Liver (tissue), 3 donors: ENCODE data around the gene SDF2L1.

Source experiments
- ATF3 ChIP-seq: IDR thresholded peaks from 2 replicates; pipeline ENCODE4 v1.6.1; 2016; ENCODE audit warnings: antibody characterized with exemption
- HNF4G ChIP-seq: IDR thresholded peaks from 2 replicates; pipeline ENCODE4 v1.6.1; 2016; ENCODE audit warnings: antibody characterized with exemption
- YY1 ChIP-seq: IDR thresholded peaks from 2 replicates; pipeline ENCODE4 v1.6.1; 2016; ENCODE audit warnings: antibody characterized with exemption, mild to moderate bottlenecking
- ZBTB33 ChIP-seq: IDR thresholded peaks from 2 replicates; pipeline ENCODE4 v1.6.1; 2016; ENCODE audit warnings: antibody characterized with exemption
- TF ChIP-seq, protein P1 (sequence below): fragments of 150-350 bp; IDR thresholded peaks from 2 replicates; pipeline ENCODE4 v1.5.1; 2017; ENCODE audit warnings: improper control_type of control experiment, low read depth, low read length; ENCODE audit not compliant: missing input control
- TF ChIP-seq, protein P2 (sequence below): IDR thresholded peaks from 2 replicates; pipeline ENCODE4 v1.6.1; 2016; ENCODE audit warnings: antibody characterized with exemption
- donor health status: healthy.
- donor health status: healthy.

DNA sequence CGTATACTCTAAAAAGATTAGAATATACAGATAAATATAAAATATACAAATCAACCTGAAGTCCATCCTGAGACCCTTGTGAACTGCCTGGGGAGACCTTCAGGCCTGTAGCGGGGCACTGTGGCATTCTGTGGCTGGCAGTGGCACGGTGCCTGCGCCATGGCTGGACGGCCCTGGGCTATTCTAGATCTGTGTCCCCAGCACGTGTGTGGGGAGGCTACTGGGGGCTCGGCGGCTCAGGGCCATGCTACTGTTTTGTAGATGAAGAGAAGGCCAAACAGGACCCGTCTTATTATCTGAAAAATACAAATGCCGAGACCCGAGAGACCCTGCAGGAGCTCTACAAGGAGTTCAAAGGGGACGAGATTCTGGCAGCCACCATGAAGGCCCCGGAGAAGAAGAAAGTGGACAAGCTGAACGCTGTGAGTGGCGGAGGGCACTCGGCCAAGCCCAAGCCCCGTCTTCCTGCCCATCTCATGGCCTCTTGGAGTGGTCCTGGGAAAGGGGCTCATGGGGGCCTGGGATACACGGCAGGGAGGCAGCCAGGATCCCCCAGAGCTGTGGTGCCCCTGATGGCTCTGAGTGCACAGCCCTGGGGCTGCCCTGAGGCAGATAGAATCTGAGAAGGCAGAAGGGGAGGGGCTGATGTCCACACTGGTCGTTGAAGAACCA lies 42.5 kb downstream of the SDF2L1 start:
- no peak for TF ChIP-seq ZBTB33
- TF ChIP-seq, protein P1, sequence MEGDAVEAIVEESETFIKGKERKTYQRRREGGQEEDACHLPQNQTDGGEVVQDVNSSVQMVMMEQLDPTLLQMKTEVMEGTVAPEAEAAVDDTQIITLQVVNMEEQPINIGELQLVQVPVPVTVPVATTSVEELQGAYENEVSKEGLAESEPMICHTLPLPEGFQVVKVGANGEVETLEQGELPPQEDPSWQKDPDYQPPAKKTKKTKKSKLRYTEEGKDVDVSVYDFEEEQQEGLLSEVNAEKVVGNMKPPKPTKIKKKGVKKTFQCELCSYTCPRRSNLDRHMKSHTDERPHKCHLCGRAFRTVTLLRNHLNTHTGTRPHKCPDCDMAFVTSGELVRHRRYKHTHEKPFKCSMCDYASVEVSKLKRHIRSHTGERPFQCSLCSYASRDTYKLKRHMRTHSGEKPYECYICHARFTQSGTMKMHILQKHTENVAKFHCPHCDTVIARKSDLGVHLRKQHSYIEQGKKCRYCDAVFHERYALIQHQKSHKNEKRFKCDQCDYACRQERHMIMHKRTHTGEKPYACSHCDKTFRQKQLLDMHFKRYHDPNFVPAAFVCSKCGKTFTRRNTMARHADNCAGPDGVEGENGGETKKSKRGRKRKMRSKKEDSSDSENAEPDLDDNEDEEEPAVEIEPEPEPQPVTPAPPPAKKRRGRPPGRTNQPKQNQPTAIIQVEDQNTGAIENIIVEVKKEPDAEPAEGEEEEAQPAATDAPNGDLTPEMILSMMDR, result no peak
- TF ChIP-seq YY1, result no peak
- TF ChIP-seq HNF4G, result no peak
- TF ChIP-seq, protein P2, sequence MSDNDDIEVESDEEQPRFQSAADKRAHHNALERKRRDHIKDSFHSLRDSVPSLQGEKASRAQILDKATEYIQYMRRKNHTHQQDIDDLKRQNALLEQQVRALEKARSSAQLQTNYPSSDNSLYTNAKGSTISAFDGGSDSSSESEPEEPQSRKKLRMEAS, result no peak
- no peak for TF ChIP-seq ATF3
